Midbrain (tissue), 1 donor: Measurements from ENCODE around the gene PRDM16.

Source experiments
- DNase-seq: peaks from one replicate; lab custom pipeline; 2025; lab: John Stamatoyannopoulos, UW

The PRDM16 gene

GRCh38 chr1:3474421-3474820 lies 405.4 kb downstream of the PRDM16 start:
- DNase-seq, result no peak

- no peak for DNase-seq
Observed at GRCh38 chr1:3475839-3476573, 407.0 kb downstream of the PRDM16 start.

- DNase-seq, result no peak
Observed at GRCh38 chr1:3476666-3477065, 407.7 kb downstream of the PRDM16 start.

- DNase-seq, result no peak
Observed at GRCh38 chr1:3477241-3477995, 408.4 kb downstream of the PRDM16 start.

- no peak for DNase-seq
Observed at GRCh38 chr1:3478187-3478586, 409.2 kb downstream of the PRDM16 start.

GRCh38 chr1:3479511-3480368 lies 410.7 kb downstream of the PRDM16 start:
- no peak for DNase-seq

- DNase-seq, result no peak
Observed at GRCh38 chr1:3480369-3480719, 411.3 kb downstream of the PRDM16 start.

- no peak for DNase-seq
Observed at GRCh38 chr1:3481046-3481445, 412.0 kb downstream of the PRDM16 start.

- DNase-seq, result no peak
Observed at GRCh38 chr1:3481836-3482375, 412.9 kb downstream of the PRDM16 start.

- no peak for DNase-seq
Observed at GRCh38 chr1:3482378-3482849, 413.4 kb downstream of the PRDM16 start.

- no peak for DNase-seq
Observed at GRCh38 chr1:3483380-3483779, 414.4 kb downstream of the PRDM16 start.

- DNase-seq, result peak; percentile 7
Observed at GRCh38 chr1:3483801-3484444, 414.9 kb downstream of the PRDM16 start.

- no peak for DNase-seq
Observed at GRCh38 chr1:3485016-3485415, 416.0 kb downstream of the PRDM16 start.
